RCC 7860 (cell line): ENCODE data around the gene MYH9.

Experiments used
- DNase-seq: peaks from one replicate; pipeline ENCODE4 v3.0.0-alpha.2; 2015; ENCODE audit warnings: low spot score
- FAIRE-seq: peaks from 2 replicates; lab custom pipeline; 2012; peaks lifted over from hg19 to GRCh38; lab: Jason Lieb, UNC

Gene MYH9

DNA sequence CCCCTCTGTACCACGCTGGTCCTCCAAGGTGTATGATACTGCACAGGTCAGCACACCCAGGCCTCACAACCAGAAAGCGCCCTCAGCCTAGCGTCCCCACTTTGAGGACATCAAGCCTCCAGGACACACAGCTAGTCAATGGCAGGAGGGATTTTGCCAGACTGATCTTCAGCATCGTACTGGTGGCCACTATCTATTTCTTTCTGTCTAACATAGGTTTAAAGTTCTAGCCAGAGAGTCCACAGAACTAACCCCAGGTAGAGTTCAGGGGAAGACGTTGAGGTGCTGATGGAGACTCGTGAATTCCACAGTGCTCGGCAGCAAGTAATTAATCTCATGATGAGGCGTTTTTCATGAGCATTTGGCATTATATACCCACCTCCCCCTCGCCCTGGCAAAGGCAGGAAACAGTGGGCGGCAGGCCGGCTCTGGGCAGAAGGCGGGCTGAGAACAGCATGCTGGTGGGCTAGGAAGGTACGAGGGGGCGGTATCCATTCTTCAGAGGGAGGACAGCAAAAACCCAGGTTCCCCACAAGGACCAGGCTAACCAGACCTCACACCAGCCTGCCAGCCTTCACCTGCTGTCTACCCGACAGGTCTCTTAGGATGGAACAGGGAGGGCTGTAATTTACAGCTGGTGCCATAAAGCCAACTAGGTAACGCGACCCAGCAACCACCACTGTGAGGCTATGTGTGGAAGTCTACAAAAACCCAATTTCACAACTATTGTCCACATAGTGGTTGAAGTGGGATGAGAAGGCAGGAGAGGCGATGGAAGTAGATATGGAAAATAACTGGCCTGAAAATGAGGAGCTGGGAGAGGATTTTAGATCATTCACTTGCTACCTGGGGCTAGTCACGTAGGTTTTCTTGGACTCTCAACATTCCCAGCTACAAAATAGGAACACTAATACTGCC is 18.5 kb downstream of the MYH9 start:
- FAIRE-seq, result no peak
- DNase-seq, result no peak

DNA sequence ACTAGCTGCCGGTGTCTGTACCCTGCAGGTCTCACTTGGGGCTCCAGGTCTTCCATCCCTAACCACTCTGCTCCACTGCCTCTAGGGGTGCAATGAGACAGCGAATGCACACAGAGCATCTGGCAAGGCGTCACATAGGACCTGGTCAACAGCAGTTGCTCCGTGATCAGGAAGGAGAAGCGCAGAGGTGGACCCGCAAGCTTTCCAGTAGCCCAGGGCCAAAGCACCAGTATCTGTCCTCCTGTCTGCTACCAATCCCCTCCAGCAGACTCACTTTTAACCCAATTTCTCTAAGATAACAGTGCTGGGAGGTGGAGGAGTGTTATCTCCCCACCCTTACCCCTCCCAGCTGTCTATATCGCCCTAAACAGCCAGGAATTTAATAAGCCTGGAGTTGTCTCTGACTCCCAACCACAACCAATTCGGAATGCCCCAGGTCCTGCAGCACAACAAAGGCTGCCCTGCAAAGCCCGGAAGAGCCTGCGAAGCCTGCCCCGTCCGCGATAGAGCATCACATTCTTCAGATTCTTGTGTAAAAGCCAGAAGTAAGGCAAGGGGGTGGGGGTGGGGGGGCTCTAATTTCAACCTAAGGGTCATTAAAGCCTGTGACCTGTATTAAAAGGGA is 19.3 kb downstream of the MYH9 start:
- DNase-seq (peak; percentile 83), FAIRE-seq (peak; percentile 76)

DNA sequence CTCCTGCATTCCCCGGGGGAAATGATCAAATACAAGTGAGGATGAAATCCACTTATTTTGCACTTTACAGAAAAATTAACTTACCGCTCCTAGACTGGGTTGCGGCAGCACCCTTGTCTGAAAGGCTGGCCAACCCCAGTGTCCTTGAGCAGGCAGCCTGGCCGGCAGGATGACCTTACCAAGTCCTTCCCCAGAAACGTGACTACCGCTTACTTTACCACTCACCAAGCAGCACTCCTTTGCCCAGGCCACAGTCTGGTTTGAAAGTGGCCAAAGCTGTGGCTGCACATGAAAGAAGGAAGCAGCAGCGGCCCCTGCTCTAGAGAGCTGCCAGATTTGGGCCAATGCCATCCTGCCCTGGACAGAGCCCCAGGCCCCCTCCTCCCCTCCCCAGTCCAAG is 20.3 kb downstream of the MYH9 start:
- DNase-seq (no peak), FAIRE-seq (no peak)

DNA sequence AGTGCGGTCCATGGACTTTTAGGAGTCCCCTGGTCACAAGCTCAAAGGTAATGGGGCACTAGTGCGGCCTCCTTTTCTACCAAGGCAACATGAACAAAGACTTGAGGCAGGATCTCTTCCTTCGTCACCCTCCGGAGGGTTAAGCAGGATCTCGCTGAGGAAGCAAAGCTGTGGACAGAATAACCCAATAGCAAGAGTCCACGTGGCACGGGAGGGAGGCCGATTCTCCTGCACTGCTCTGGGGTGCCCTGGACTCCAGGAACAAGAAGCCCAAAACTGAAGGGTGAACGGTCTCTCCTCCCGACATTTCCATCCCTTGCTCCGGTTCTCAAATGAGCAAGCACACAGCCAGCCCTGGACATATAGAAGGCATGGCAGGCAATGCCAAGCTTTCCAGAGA is 20.7 kb downstream of the MYH9 start:
- FAIRE-seq (no peak), DNase-seq (no peak)

DNA sequence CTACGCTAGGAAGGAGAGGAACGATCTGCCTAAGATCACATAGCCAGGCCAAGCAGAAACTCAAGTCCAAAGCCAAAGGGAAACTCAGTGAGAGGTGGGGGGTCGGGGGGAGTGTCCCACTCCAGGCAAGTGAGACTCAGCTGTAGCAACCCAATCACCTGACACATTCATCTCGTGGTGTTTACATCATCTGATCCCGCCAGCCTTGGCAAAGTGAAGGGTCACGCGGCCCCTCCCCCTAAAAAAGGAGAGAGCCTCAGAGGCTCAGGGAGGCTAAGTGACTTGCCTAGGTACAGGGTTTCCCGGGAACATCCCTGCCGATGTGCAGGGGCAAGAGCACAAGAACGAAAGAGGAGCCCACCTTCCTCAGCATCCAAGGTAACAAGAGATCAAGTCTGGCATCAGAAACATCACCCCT is 21.5 kb downstream of the MYH9 start:
- DNase-seq (no peak), FAIRE-seq (no peak)

DNA sequence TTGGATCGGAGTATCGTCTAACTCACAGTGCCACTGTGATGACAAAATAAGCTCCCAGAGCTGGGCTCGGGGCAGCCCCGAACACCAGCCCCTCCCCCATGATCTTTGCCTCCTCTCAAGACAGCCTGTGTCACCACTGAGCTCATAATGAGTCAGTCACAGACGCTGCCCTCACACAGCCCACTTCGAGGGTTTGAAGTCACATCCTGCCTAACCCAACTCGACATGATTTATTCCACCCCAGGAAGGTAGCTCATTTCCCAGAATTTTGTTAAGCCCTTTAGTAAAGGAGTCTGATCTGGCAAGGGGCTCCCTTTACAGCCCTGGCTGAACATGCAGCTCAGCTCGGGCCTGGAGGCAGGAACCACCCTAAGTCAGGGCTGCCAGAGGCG is 22.8 kb downstream of the MYH9 start:
- DNase-seq (peak; percentile 92), FAIRE-seq (peak; percentile 84)

DNA sequence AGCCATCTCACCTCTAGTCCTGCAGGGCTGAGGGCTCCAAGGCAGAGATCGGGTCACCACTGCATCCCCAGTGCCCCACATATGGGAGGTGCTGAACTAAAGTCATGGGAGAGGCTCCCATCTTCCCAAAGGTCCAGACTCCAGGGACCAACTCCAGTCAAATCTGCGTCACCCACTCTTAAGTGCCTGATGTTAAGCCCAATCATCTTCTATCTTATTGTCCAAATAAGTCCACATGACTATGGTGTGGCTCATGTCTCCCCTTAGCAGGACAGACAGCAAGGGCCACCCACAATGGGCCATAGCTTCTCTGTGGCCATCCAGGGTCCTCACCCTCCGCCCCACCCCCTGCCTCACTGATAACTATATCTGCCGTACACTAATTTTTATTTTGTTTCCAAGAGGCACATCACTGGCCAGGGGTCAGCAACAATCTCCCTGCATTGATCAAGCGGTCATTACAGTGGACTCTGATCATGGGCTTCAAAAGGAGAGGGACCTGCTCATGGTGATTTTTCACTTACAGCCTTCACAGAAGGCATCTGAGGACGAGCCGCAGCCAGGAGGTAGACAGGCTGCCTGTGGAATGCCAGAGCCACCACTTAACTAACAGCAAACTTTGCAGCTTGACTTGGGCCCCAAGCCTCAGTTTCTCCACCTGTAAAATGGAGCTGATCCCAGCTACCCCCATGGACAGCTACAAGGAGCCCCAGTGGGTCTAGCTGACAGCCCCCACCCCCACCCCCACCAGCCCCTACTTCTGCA is 23.3 kb downstream of the MYH9 start:
- DNase-seq (no peak), FAIRE-seq (no peak)

DNA sequence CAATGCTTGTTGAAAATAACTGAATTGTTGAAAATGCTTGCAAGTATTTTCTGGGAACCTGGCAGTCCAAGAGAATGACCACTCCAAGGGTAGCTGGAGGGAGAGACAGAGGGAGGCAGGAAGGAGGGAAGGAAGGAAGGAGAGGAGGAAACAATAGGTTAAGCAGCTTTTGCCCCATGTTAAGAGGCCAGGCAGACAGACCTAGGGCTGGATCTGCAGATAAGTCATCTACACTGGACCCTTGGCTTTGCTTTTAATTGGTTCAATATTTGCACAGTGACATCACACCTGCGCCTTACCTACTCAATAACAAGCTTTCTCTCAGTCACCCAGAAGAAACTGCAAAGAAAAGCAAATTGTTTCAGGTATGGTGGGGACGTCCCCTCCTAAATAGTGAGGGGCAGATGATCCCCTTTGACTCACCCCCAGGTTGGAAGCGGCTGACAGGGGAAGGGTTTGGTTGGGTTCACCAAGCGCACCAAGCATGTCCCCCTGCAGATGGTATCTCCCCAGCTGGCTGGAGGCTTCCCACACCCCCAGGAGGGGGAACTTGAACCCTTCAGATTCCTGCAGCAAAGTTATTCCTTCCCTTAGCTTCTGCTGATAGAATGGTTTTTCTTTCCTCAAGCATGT is 24.3 kb downstream of the MYH9 start:
- no peak for FAIRE-seq

DNA sequence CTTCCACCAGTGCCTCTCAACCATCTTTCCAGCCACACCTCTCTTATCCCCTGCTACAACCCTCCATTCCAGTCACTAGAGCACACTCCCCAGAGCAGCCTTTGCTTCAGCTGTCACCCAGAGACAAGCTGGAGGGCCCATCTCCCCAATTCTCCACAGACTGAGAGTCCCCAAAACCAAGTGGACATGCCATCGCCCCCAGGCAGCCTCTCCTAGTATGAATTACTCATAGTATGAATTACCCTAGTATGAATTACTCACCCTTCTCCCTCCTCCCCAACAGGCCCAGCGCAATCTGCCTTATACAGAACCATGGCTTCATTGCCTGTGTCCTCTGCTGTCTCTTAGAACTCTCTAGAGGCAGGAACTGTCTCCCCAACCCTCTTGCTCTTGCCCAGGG is 24.8 kb downstream of the MYH9 start:
- no peak for FAIRE-seq

More for the DNA sequence above, 24.3 kb downstream of the MYH9 start:
- no peak for DNase-seq

DNA sequence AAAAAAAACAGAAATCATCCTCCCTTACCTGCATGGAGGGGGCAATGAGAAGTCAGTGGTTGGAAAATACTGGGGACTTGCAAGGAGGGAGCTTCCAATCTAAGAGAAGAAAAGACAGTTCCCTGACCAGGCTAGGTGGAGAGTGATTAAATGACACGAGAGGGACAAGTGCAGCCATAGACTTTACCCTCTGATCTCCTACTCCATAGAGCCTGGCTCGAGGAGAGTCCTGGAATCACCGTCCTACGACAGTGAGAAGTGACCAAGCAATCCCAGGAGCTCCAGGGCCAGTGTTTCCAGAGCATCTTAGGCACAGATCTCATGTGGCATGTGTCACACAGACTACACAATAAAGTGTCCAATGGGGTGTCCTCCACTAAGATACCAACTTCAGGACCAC is 25.7 kb downstream of the MYH9 start:
- no peak for FAIRE-seq

More for the DNA sequence above, 24.8 kb downstream of the MYH9 start:
- no peak for DNase-seq

DNA sequence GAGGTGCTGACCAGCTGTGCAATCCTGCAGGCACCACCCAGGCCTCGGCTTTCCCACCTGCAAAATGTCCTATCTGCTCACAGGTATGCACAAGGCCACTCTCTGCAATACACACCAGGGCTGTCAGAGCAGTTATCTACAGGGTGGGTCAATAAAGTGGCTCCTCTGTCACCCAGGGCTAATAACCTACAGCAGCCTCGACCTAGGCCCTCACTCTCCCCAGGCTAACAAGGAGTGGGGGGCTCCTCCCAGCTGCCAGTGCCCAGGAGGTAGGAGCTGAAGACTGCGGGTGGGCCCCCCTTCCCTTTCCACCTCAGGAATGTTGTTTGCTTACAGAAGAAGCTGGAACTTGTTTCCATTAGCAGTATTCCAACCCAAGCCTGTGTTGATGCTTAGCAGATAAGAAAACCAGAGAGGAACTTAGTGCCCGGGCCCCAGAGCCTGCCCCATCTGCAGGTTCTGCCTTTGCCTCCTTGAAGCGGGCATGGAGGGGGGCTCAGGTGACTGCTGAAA is 26.8 kb downstream of the MYH9 start:
- DNase-seq (no peak), FAIRE-seq (no peak)

More for the DNA sequence above, 25.7 kb downstream of the MYH9 start:
- no peak for DNase-seq

DNA sequence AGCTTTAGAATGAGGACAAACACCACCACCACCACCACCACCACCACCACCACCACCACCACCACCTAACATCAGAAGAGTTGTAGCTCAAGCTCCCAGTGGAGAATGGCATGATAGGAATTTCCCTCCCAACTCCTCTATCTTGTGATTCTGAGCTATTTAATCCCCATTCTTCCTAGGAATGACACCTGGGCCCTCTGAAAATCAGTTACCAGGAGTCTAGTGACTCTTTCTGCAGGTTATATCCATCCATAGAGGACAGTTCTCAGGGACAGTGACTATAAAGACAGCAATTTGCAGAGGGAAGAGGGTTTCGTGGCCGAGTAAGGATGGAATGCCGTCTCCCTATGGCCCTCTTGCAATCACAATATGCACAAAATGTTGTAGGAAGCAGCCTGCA is 27.8 kb downstream of the MYH9 start:
- FAIRE-seq, result no peak
- peak; percentile 53 for DNase-seq

DNA sequence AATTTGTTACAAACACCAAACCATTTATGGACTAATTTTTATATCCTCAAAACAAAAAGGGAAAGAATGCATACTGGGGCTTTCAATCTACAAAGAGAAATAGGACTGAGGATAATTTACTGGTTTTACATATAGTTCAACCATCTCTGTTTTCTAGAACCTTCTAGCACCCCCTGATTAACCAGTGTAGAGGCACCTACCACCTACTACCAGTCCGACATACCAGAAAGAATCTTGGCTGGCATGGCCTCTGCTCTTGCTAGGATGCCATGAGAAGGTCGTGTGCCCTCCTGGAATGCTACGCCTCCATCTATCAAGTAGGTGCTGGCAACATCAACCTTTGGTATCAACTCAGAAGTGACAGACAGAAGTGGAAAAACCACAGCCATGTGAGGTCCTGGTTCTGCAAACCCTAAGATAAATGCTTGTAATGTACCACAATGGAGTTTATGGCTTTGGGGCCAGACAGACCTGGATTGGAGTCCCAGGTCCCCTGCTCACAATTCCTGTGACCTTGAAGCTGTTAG is 28.2 kb downstream of the MYH9 start:
- FAIRE-seq, result no peak
- no peak for DNase-seq

DNA sequence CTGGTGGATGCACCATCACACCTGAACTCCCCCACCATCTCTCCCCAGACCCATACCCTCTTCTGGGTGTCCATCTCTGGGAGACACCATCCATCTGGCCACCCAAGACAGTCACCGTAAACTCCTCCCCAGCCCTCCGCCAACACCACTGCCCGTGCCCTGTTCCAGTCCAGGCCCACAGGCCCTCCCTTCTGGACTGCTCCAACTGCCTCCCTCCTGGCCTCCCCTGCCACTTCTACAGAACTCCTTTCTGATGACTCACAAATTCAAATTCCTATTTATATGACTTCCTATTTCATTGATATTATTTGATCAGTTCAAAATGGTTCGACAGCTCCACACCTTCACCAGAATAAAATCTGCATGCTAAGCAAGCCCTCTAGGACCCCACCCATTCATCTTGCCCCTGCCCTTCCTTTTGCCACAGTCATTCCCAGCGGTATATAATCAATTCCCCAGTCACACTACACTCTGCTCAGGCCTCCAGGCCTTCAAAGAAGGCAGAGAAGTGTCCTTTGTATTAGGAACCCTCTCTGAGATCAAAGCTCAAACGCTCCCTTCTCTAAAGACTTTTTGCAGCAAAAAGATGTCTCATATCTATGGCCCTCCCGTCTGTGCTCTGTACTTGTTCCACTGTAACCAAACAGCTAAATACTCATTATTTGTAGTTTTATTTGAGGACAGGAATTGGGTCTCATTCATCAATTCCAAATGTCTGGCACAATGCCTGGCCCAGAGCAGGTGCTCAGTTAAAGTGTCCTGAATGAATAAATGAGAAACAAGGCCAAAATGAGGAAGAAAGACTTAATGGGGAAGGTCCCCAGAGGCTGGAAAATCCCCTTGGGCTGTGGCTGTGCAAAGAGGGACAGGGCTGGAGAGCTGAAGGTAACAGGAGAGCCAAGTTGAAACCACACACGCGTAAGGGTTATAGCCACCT is 29.0 kb downstream of the MYH9 start:
- FAIRE-seq (no peak), DNase-seq (no peak)

DNA sequence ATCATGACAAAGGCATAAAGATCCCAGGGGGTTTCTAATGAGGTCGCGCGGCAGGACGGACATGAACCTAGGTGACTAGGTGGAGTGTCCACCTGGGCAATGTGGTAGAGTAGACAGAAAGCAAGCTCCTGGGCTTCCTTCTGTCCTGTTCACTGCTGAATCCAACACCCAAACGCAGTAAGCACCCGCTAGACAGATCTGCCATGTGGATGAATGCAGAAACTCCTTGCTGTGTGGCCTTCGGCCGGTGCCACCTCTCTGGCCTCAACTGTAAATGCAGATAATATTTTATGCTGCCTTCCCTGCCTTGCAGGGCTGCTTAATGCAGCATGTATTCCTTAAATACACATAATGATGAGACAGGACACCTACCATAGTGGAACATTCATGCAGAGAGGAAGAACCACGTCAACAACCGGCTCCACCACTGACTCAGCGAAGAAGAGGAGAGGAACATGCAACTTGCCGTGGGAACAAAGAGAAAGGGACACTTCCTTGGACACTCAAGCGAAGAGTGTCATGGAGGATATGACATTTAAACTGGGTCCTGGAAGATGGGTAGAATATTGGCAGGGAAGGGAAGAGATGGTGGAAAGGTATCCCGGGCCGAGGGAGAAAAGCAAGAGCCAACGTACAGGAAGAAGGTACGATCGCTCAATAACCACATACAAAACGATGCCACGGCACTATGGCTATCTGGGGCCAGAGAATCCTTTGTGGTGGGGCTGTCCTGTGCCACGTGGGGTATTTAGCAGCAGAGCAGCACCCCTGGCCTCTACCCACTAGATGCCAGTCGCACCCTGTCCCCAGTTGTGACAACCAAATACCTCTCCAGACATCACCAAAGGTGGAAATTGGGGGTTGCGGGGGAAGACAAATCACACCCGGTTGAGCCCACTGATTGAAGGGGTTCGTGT is 30.8 kb downstream of the MYH9 start:
- FAIRE-seq, result no peak

DNA sequence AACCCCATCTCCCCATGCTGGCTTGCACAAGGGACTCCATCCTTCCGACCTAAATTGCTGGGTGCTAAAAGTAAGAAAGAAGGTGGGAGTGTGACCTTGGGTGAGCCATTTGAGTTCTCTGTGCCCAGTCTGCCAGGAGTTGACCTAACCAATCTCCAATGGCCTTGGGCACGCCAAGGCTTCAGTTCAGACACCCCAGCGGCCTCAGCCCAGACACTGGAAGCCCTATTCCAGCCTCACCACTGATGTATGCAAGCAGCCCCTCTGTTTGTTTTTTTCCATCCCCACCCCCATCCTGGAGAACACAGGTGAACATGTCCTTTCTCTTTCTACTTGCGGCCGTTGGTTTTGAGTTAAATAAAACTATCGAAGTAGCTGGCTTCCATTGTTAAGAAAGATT is 31.9 kb downstream of the MYH9 start:
- DNase-seq, result no peak

More for the DNA sequence above, 30.8 kb downstream of the MYH9 start:
- DNase-seq, result peak; percentile 50

DNA sequence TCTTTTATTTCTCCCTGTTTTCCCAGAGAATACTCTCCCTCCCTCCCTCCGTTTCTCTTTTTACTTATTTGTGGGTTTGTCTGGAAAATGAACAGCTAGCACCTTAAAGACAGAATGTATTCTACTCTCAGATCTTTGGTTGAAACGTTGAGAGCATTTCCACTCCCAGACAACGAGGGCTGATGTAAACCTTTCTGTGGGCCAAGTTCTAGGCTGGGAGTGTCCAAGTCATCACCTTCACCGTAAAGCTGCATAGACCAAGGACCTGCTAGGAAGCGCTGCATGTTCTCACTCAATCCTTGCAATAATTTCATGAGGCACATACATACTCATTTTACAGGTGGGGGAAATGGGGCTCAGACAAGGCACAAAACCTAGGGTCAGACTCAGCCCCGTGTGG is 32.4 kb downstream of the MYH9 start:
- FAIRE-seq, result no peak
- no peak for DNase-seq

More for the DNA sequence above, 31.9 kb downstream of the MYH9 start:
- FAIRE-seq, result no peak

DNA sequence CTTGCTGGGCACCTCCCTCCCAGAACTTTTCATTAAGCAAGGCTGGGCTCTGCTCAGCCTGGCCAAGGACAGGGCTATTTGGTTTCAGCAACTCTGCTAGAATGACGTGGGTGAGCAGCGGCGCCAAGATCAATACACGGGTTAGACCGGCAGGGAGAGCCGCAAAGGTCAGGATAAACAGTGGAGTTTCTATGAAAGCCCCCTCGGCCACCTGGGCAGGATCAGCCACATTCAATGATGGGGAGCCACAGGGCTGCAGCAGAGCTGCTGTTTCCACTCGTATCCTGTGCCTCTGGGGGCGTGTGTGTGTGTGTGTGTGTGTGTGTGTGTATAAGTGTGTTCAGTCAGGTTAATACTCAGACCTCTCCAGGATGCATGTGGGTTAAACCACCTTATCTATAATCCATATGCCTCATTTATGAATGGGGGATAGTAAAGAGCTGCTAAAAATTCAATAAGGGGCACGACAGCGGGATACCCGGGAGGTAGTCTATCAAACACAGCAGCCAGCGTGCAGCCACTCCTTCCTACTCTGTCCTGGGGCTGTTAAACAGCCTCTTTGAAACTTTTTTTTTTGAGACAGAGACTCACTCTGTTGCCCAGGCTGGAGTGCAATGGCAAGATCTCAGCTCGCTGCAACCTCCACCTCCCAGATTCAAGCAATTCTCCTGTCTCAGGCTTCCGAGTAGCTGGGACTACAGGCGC is 34.8 kb downstream of the MYH9 start:
- DNase-seq (no peak), FAIRE-seq (no peak)
